MCF 10A (cell line): ENCODE results near the gene FANCC. TPM values are rescaled to one million over a fixed set of nuclear protein-coding genes. Genes with fewer than 3 reads are reported as not detected.

Experiments
- BruUV-seq: library from RNA; stranded (reverse); fragments of 400-500 nt; replicated peaks from 2 replicates; lab custom pipeline; 2021; lab: Mats Ljungman, UMichigan
- CTCF ChIA-PET: fragments of 300-600 bp; sonication (Branson Sonifier 250); formaldehyde crosslinking; extraction: SDS; loops from one replicate; lab custom pipeline; 2021; ENCODE audit warnings: antibody characterized with exemption, inconsistent platforms; lab: Yijun Ruan, JAX
- POLR2A ChIA-PET: fragments of 300-600, 350-650 bp; sonication (Branson Sonifier 250); formaldehyde crosslinking; extraction: SDS; loops from one replicate; lab custom pipeline; 2020; ENCODE audit warnings: antibody characterized with exemption, inconsistent platforms; lab: Yijun Ruan, JAX
- DNase-seq: peaks from one replicate; pipeline ENCODE4 v3.0.0-alpha.2; 2018; ENCODE audit not compliant: unreplicated experiment
- H3K27ac Mint-ChIP-seq: one replicate; pipeline ENCODE4 v1.8.0; 2022; ENCODE audit warnings: mild to moderate bottlenecking, low read depth, mixed read lengths; ENCODE audit not compliant: unreplicated experiment
- H3K27me3 Mint-ChIP-seq: one replicate; pipeline ENCODE4 v1.8.0; 2022; ENCODE audit warnings: mixed read lengths; ENCODE audit not compliant: insufficient read depth, unreplicated experiment
- H3K36me3 Mint-ChIP-seq: one replicate; pipeline ENCODE4 v1.8.0; 2022; ENCODE audit warnings: mild to moderate bottlenecking, moderate library complexity, mixed read lengths; ENCODE audit not compliant: insufficient read depth, unreplicated experiment
- H3K4me1 Mint-ChIP-seq: one replicate; pipeline ENCODE4 v1.8.0; 2022; ENCODE audit warnings: mixed read lengths; ENCODE audit not compliant: insufficient read depth, unreplicated experiment
- H3K4me3 Mint-ChIP-seq: one replicate; pipeline ENCODE4 v1.8.0; 2022; ENCODE audit warnings: mild to moderate bottlenecking, moderate library complexity, mixed read lengths; ENCODE audit not compliant: unreplicated experiment
- H3K9me3 Mint-ChIP-seq: one replicate; pipeline ENCODE4 v1.8.0; 2022; ENCODE audit warnings: mixed read lengths; ENCODE audit not compliant: unreplicated experiment
- intact Hi-C: fragments of 100-400 bp; cut with micrococcal nuclease; formaldehyde crosslinking; loops from 2 replicates; pipeline ENCODE4 v1.14.1; 2022
- total RNA-seq: library from RNA; stranded (reverse); gene quantifications from 2 replicates; pipeline ENCODE4 v1.2.3, GENCODE V29; 2022
- TF ChIP-seq, protein P1 (sequence below): fragments of 200-600 bp; IDR thresholded peaks from one replicate; pipeline ENCODE4 v1.8.0; 2022; ENCODE audit warnings: antibody characterized with exemption, mild to moderate bottlenecking; ENCODE audit not compliant: unreplicated experiment

The FANCC gene
- total RNA-seq, 1 experiment from 2014 or later = 12.1 TPM

DNA sequence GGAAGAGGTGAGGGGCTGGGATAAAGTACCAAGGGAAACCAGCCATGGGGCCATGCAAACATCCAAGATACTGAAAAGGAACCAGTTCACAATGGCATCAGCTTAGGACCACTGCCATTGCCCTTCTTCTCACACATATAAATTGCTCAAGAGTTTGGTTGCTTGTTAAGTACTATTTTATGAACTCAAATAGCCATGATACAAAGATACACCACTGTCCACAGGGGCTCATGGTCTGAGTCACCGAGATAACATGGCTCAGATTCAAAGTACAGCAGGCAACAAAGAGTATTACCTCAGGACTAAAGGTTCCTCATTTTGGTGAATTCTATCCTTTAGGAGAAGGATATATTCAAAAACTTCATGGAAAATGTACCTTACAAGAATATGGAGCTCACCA lies 55.6 kb downstream of the FANCC start:
- H3K4me1 Mint-ChIP-seq = no peaks in the 10 kb centered on the region
- no peaks in the 10 kb centered on the region for H3K27me3 Mint-ChIP-seq
- H3K27ac Mint-ChIP-seq = no peak overlapping the region
- H3K36me3 Mint-ChIP-seq = no peaks in the 10 kb centered on the region
- DNase-seq = peak; percentile 14
- H3K4me3 Mint-ChIP-seq = no peak overlapping the region
- TF ChIP-seq, protein P1, sequence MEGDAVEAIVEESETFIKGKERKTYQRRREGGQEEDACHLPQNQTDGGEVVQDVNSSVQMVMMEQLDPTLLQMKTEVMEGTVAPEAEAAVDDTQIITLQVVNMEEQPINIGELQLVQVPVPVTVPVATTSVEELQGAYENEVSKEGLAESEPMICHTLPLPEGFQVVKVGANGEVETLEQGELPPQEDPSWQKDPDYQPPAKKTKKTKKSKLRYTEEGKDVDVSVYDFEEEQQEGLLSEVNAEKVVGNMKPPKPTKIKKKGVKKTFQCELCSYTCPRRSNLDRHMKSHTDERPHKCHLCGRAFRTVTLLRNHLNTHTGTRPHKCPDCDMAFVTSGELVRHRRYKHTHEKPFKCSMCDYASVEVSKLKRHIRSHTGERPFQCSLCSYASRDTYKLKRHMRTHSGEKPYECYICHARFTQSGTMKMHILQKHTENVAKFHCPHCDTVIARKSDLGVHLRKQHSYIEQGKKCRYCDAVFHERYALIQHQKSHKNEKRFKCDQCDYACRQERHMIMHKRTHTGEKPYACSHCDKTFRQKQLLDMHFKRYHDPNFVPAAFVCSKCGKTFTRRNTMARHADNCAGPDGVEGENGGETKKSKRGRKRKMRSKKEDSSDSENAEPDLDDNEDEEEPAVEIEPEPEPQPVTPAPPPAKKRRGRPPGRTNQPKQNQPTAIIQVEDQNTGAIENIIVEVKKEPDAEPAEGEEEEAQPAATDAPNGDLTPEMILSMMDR = no peak
- BruUV-seq = no TSS peak
- ChIA-PET CTCF (interaction anchor here (0.7 kb wide), 1 partner anchor 506 kb away, joined by 3 read pairs; no protein-coding TSS in a partner anchor), POLR2A (no interaction called here)
- intact Hi-C loops = no loop called here
- no peaks in the 10 kb centered on the region for H3K9me3 Mint-ChIP-seq

DNA sequence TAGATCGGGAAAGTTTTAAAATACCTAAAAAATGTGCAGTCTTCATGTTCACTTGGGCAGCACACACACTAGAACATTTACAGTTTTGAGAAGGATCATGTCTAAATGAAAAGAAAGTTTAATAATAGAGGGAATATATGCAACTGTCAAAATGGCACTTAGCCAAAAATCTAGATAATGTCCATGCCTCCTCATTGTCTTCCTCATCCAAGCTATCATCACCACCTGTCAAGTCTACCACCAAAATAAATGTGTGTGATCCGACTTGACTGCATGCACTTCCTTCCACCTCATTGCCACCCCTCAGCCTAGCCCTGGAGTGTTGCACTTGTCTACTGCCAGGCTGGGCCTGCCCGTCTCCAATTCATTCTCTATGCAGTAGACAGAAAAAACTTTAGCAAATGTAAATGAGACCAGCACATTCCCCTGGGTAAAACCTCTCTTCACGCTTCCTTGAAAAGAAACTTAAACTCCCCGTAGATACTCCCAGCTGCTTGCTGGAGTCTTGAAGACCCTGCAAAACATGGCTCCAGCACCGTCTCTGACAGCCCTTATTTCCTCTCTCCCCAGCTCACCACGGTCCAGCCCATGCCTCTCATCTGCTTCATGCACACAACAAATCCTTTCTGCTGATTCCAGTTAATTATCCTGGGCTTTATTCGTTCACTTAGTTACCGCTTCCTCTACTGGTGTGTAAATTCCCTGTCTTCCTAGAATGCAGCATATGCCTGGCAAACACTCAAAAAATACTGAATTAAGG lies 66.9 kb downstream of the FANCC start:
- H3K4me3 Mint-ChIP-seq = no peak overlapping the region
- ChIA-PET POLR2A (no interaction called here), CTCF (interaction anchor here (0.5 to 0.8 kb wide), 2 partner anchors 123 to 498 kb away, joined by 3 to 4 read pairs; no protein-coding TSS in a partner anchor)
- no peak for DNase-seq
- no TSS peak for BruUV-seq
- intact Hi-C loops = no loop called here
- no peaks in the 10 kb centered on the region for H3K9me3 Mint-ChIP-seq
- H3K27ac Mint-ChIP-seq = no peak overlapping the region
- TF ChIP-seq, protein P1 = no peak
- peaks cover 10% of the 10 kb centered on the region for H3K4me1 Mint-ChIP-seq
- no peaks in the 10 kb centered on the region for H3K27me3 Mint-ChIP-seq
- peaks cover 8% of the 10 kb centered on the region for H3K36me3 Mint-ChIP-seq

- CTCF ChIA-PET = interaction anchor here (0.5 to 1.2 kb wide), 2 partner anchors 18 to 497 kb away, joined by 3 to 6 read pairs; no protein-coding TSS in a partner anchor
- BruUV-seq = no TSS peak
- Mint-ChIP-seq H3K27me3 (no peaks in the 10 kb centered on the region), H3K9me3 (no peaks in the 10 kb centered on the region), H3K4me3 (no peak overlapping the region), H3K4me1 (peaks cover 10% of the 10 kb centered on the region), H3K36me3 (peaks cover 10% of the 10 kb centered on the region), H3K27ac (no peak overlapping the region)
- no peak for DNase-seq
- TF ChIP-seq, protein P1 = no peak
- POLR2A ChIA-PET = no interaction called here
- intact Hi-C loops = no loop called here
Observed at GRCh38 chr9:95249986-95250385, 67.5 kb downstream of the FANCC start.

DNA sequence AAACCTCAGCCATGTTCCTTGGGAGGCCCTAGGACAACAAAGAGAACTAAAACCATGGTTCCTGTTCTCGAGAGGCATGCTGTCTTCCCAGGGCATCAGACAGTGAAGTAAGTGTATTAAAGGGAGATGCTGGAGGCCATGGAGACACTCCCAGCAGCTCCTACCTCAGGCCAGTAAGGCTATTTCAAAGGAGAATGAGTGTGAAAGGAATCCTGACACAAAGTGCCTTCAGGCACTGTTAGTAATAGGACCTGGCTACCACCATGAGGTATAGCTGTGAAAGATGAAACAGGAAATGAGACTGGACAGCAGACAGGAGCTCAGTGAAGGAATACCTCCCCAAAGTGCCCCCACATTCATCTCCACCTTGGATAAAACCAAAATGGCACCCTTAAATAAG lies 71.0 kb downstream of the FANCC start:
- Mint-ChIP-seq H3K36me3 (peaks cover 6% of the 10 kb centered on the region), H3K27ac (no peak overlapping the region), H3K9me3 (no peaks in the 10 kb centered on the region), H3K4me1 (peaks cover 10% of the 10 kb centered on the region), H3K27me3 (no peaks in the 10 kb centered on the region), H3K4me3 (no peak overlapping the region)
- BruUV-seq = no TSS peak
- intact Hi-C loops = no loop called here
- TF ChIP-seq, protein P1 = no peak
- ChIA-PET CTCF (interaction anchor here (0.6 kb wide), 1 partner anchor 66 kb away, joined by 3 read pairs; no protein-coding TSS in a partner anchor), POLR2A (no interaction called here)
- no peak for DNase-seq
